Right atrium auricular region (tissue), 2 donors: ENCODE data around the gene RNMT. TPM values are rescaled to one million over a fixed set of nuclear protein-coding genes. Genes with fewer than 3 reads are reported as not detected.

Experiments
- DNase-seq: peaks from one replicate; pipeline ENCODE4 v3.0.0-alpha.2; 2019; ENCODE audit warnings: low spot score
- H3K27ac ChIP-seq, 2 donors: fragments of 200-600 bp; sonication (generic); 1 replicate in 1 of 2; 2 replicates in 1 of 2; pipeline ENCODE4 v1.5.1; 2016 to 2019
- H3K27me3 ChIP-seq, 2 donors: fragments of 200-600 bp; sonication (generic); one replicate each; pipeline versions ENCODE4 v1.5.1 to v1.6.0; 2017 to 2019
- H3K36me3 ChIP-seq: fragments of 200-600 bp; sonication (generic); one replicate; pipeline ENCODE4 v1.5.1; 2016
- H3K4me1 ChIP-seq, 2 donors: fragments of 200-600 bp; sonication (generic); one replicate each; pipeline versions ENCODE4 v1.5.1 to v1.6.0; 2017 to 2019
- H3K4me3 ChIP-seq, 2 donors: fragments of 200-600 bp; sonication (generic); 1 replicate in 1 of 2; 2 replicates in 1 of 2; pipeline ENCODE4 v1.5.1; 2017 to 2019; ENCODE audit warnings: mild to moderate bottlenecking in 1 of 2, moderate library complexity in 1 of 2
- H3K9me3 ChIP-seq, 2 donors: fragments of 200-600 bp; sonication (generic); one replicate each; pipeline ENCODE4 v1.5.1; 2019
- total RNA-seq, 2 donors: library from RNA; depleted of rRNA; stranded (reverse); fragments of >200 nt; gene quantifications; one replicate each; pipeline ENCODE4 v1.1.0, GENCODE V29; 2016
- TF ChIP-seq, protein P1 (sequence below), 2 donors: fragments of 200-600 bp; sonication (generic); IDR thresholded peaks; one replicate each; pipeline ENCODE4 v1.5.1; 2019; ENCODE audit warnings: antibody characterized with exemption in 2 of 2

The RNMT gene
- total RNA-seq, 2 donors from 2014 or later: 22.2 to 28.9 TPM

GRCh38 chr18:13760047-13760446 lies 33.6 kb downstream of the RNMT start:
- no peak overlapping the region for H3K4me3 ChIP-seq
- no peak for DNase-seq
- no peak overlapping the region for H3K27ac ChIP-seq
- no peaks in the 10 kb centered on the region for H3K27me3 ChIP-seq
- H3K9me3 ChIP-seq: no peaks in the 10 kb centered on the region
- H3K4me1 ChIP-seq: no peaks in the 10 kb centered on the region
- TF ChIP-seq, protein P1, sequence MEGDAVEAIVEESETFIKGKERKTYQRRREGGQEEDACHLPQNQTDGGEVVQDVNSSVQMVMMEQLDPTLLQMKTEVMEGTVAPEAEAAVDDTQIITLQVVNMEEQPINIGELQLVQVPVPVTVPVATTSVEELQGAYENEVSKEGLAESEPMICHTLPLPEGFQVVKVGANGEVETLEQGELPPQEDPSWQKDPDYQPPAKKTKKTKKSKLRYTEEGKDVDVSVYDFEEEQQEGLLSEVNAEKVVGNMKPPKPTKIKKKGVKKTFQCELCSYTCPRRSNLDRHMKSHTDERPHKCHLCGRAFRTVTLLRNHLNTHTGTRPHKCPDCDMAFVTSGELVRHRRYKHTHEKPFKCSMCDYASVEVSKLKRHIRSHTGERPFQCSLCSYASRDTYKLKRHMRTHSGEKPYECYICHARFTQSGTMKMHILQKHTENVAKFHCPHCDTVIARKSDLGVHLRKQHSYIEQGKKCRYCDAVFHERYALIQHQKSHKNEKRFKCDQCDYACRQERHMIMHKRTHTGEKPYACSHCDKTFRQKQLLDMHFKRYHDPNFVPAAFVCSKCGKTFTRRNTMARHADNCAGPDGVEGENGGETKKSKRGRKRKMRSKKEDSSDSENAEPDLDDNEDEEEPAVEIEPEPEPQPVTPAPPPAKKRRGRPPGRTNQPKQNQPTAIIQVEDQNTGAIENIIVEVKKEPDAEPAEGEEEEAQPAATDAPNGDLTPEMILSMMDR (IDR thresholded peaks at IDR 0.05): no peak
- peaks cover 32% of the 10 kb centered on the region for H3K36me3 ChIP-seq

DNA sequence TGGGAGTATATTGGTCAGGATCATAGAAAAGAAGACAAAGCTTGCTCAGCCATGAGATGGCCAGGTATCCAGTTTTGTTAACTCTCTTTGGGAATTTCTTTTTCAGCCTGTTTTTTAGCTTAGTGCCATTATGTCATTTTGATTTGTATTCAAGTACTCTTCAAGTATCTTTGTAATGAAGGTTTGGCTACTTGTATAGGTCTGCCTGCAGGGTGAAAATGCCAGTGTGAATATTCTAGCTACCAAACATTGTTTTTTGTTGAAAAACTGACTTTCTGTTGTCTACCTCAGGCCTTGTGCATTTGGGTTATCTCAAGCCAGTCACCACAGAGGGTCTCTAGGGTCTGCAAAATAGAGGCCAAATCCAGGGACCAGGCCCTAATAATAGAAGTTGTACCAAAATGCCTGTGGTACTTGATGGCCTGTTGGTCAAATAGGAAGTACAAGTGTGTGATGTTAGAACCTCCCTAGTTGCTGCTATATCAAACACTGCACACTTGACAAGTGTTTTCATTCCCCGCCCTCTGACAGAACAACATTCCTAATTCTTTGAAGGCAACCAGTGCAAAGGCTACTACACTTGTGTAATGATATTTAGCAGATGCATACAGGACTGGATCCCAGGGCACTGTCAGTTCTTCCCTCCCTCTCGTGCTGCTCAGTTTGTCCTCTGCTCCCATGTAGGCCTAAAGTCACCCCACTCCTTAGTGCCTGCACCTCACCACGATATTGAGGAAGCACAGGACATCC lies 36.4 kb downstream of the RNMT start:
- no peaks in the 10 kb centered on the region for H3K4me1 ChIP-seq
- H3K9me3 ChIP-seq: no peaks in the 10 kb centered on the region
- TF ChIP-seq, protein P1 (IDR thresholded peaks at IDR 0.05): no peak
- no peak overlapping the region for H3K27ac ChIP-seq
- DNase-seq: no peak
- no peaks in the 10 kb centered on the region for H3K27me3 ChIP-seq
- H3K4me3 ChIP-seq: no peak overlapping the region
- H3K36me3 ChIP-seq: peaks cover 14% of the 10 kb centered on the region

GRCh38 chr18:13775058-13775457 lies 48.6 kb downstream of the RNMT start:
- Histone ChIP-seq H3K27me3 (no peaks in the 10 kb centered on the region), H3K4me1 (no peaks in the 10 kb centered on the region), H3K27ac (no peak overlapping the region), H3K36me3 (no peaks in the 10 kb centered on the region), H3K9me3 (peaks cover 0 to 3% of the 10 kb centered on the region in 2 donors), H3K4me3 (no peak overlapping the region)
- no peak for DNase-seq
- TF ChIP-seq, protein P1 (IDR thresholded peaks at IDR 0.05): no peak

- no peak for DNase-seq
- H3K27me3 ChIP-seq: no peaks in the 10 kb centered on the region
- H3K36me3 ChIP-seq: no peaks in the 10 kb centered on the region
- no peak overlapping the region for H3K4me3 ChIP-seq
- no peak overlapping the region for H3K27ac ChIP-seq
- no peaks in the 10 kb centered on the region for H3K4me1 ChIP-seq
- H3K9me3 ChIP-seq: no peaks in the 10 kb centered on the region
- TF ChIP-seq, protein P1 (IDR thresholded peaks at IDR 0.05): no peak
Measured at GRCh38 chr18:13791181-13791580, 64.7 kb downstream of the RNMT start.

DNA sequence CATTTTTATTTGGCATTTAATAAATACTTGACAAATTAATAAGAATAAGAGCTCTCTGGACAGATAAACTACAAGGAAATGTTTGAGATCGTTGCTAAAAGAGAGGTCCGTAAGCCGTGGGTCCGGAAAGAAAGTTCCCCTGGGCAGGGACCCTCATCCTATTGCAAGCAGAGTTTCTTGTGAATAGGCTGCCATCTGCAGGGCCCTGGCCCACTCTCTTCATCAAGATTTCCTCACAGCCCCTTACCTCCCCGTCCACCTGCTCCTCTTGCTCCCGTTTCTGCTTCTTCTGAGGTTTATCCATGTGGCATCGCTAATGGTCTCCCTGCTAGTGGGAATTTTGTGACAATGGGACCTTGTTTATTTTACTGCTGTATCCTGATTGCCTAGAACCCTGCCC lies 67.3 kb downstream of the RNMT start:
- H3K27ac ChIP-seq: no peak overlapping the region
- H3K27me3 ChIP-seq: no peaks in the 10 kb centered on the region
- no peaks in the 10 kb centered on the region for H3K4me1 ChIP-seq
- TF ChIP-seq, protein P1 (IDR thresholded peaks at IDR 0.05): no peak
- no peak for DNase-seq
- no peaks in the 10 kb centered on the region for H3K9me3 ChIP-seq
- no peak overlapping the region for H3K4me3 ChIP-seq
- H3K36me3 ChIP-seq: no peaks in the 10 kb centered on the region

- Histone ChIP-seq H3K4me3 (no peak overlapping the region), H3K27ac (no peak overlapping the region), H3K36me3 (no peaks in the 10 kb centered on the region), H3K4me1 (peaks cover 0 to 6% of the 10 kb centered on the region in 2 donors), H3K27me3 (no peaks in the 10 kb centered on the region), H3K9me3 (no peaks in the 10 kb centered on the region)
- TF ChIP-seq, protein P1 (IDR thresholded peaks at IDR 0.05): no peak
- DNase-seq: no peak
Measured at GRCh38 chr18:13796515-13796914, 70.0 kb downstream of the RNMT start.
